K562 (cell line): ENCODE results near the gene PGBD1. TPM values are rescaled to one million over a fixed set of nuclear protein-coding genes. Genes with fewer than 3 reads are reported as not detected.

Experiments
- ASH1L ChIP-seq: fragments of 450-650 bp; IDR thresholded peaks from 2 replicates; pipeline ENCODE4 v1.6.1; 2018; ENCODE audit warnings: borderline replicate concordance, mild to moderate bottlenecking, low read depth; ENCODE audit not compliant: partially characterized antibody
- ATF7 ChIP-seq: fragments of 450-650 bp; IDR thresholded peaks from 2 replicates; pipeline ENCODE4 v1.7.1; 2014; ENCODE audit warnings: mild to moderate bottlenecking, moderate library complexity
- CBX2 ChIP-seq: fragments of 200-600 bp; sonication (generic); IDR thresholded peaks from one replicate; pipeline ENCODE4 v1.6.1; 2012; ENCODE audit warnings: mild to moderate bottlenecking, low read length, inconsistent platforms; ENCODE audit not compliant: insufficient read depth, poor library complexity, severe bottlenecking
- HDAC6 ChIP-seq: IDR thresholded peaks from 2 replicates; pipeline ENCODE4 v1.6.1; 2012; ENCODE audit warnings: low read depth, mild to moderate bottlenecking, control low read depth, inconsistent platforms, low read length, moderate library complexity
- MEF2D ChIP-seq: conservative IDR thresholded peaks from 2 replicates; pipeline ENCODE4 v1.6.1; 2016; ENCODE audit warnings: low read depth, missing genetic modification characterization, missing compliant biosample characterization
- NFE2L1 ChIP-seq: fragments of 450-650 bp; IDR thresholded peaks from 2 replicates; pipeline ENCODE4 v1.6.1; 2016; ENCODE audit warnings: missing genetic modification characterization, low read depth, mild to moderate bottlenecking, missing compliant biosample characterization, moderate library complexity, borderline replicate concordance
- NFYB ChIP-seq: IDR thresholded peaks from 2 replicates; pipeline ENCODE4 v1.6.1; 2011; ENCODE audit warnings: mild to moderate bottlenecking, moderate library complexity; ENCODE audit not compliant: insufficient read length; ENCODE audit errors: extremely low read depth
- POU5F1 ChIP-seq: fragments of 150-350 bp; IDR thresholded peaks from 2 replicates; pipeline ENCODE4 v1.6.1; 2014; ENCODE audit warnings: borderline replicate concordance, low read length, low read depth, mild to moderate bottlenecking; ENCODE audit not compliant: partially characterized antibody
- PYGO2 ChIP-seq: fragments of 450-650 bp; IDR thresholded peaks from 2 replicates; pipeline ENCODE4 v1.6.1; 2016; ENCODE audit warnings: mild to moderate bottlenecking, missing genetic modification characterization, moderate library complexity, missing compliant biosample characterization
- RBM25 ChIP-seq: fragments of 200-400 bp; formaldehyde crosslinking; IDR thresholded peaks from 2 replicates; pipeline ENCODE4 v1.6.1; 2018; ENCODE audit warnings: low read length, low read depth, moderate library complexity; ENCODE audit not compliant: severe bottlenecking
- RFX7 ChIP-seq: fragments of 250-450 bp; sonication (Bioruptor Pico); IDR thresholded peaks from 2 replicates; pipeline ENCODE4 v1.5.1; 2021; ENCODE audit warnings: mild to moderate bottlenecking
- SMAD1 ChIP-seq: fragments of 150-350 bp; IDR thresholded peaks from 2 replicates; pipeline ENCODE4 v1.6.1; 2014; ENCODE audit warnings: low read length, low read depth; ENCODE audit not compliant: partially characterized antibody
- TFE3 ChIP-seq: fragments of 450-650 bp; formaldehyde crosslinking; IDR thresholded peaks from 2 replicates; pipeline ENCODE4 v1.4.0; 2020; ENCODE audit warnings: mild to moderate bottlenecking, mixed read lengths
- TGIF2 ChIP-seq: sonication (generic); formaldehyde crosslinking; IDR thresholded peaks from 2 replicates; pipeline ENCODE4 v1.8.1; 2022; ENCODE audit warnings: mild to moderate bottlenecking, missing genetic modification reagents, moderate library complexity
- ZFP36 ChIP-seq: fragments of 150-350 bp; IDR thresholded peaks from 2 replicates; pipeline ENCODE4 v1.6.1; 2018; ENCODE audit warnings: low read length, low read depth; ENCODE audit not compliant: partially characterized antibody
- polyA plus RNA-seq, 8 experiments: library from polyadenylated mRNA; depleted of rRNA in 4 of 8; stranded (reverse) in 5 of 8; unstranded in 3 of 8; fragments of >200 nt; fragmentation: Nextera tagmentation in 2 of 8; fragmentation: Illumina TruSeq in 1 of 8; extraction: Ambion mirVana in 2 of 8; extraction: Trizol in 1 of 8; gene quantifications; 2 replicates each; pipeline versions ENCODE4 v1.2.1 to v1.2.3, GENCODE V29; 2011 to 2014; ENCODE audit warnings: inconsistent platforms in 1 of 8, missing spikeins in 1 of 8
- total RNA-seq, 7 experiments: library from RNA; depleted of rRNA in 6 of 7; stranded (reverse); fragments of >200 nt in 6 of 7; fragmentation: Illumina TruSeq in 2 of 7; extraction: Trizol in 2 of 7; gene quantifications; 2 replicates each; pipeline versions ENCODE4 v1.2.1 to v1.2.3, GENCODE V29; 2011 to 2021; ENCODE audit warnings: low replicate concordance in 1 of 7
- TF ChIP-seq, protein P1 (sequence below): fragments of 250-450 bp; sonication (Bioruptor Pico); IDR thresholded peaks from 2 replicates; pipeline ENCODE4 v1.6.1; 2021; ENCODE audit warnings: mild to moderate bottlenecking
- TF ChIP-seq, protein P2 (sequence below), 2 experiments: fragments of 450-650 bp; IDR thresholded peaks; 2 replicates each; pipeline ENCODE4 v1.6.1; 2018; ENCODE audit warnings: mild to moderate bottlenecking in 2 of 2, low read depth in 1 of 2; ENCODE audit not compliant: partially characterized antibody in 2 of 2
- TF ChIP-seq, protein P3 (sequence below): fragments of 200-400 bp; formaldehyde crosslinking; IDR thresholded peaks from 2 replicates; pipeline ENCODE4 v1.6.1; 2017; ENCODE audit warnings: mild to moderate bottlenecking, low read depth, low read length, moderate library complexity

PGBD1 gene
- total and polyA plus RNA-seq, 9 of the 15 experiments (the other 6 are each of a cell fraction or from before 2014, with no cell fraction given), result 3.3 to 9.0 (median 7.3) TPM

GRCh38 chr6:28281288-28282064 lies at the start of gene PGBD1 (continued):
- TF ChIP-seq HDAC6 (no peak), NFE2L1 (tag) (no peak), ASH1L (no peak), MEF2D (tag) (no peak), NFYB (no peak), PYGO2 (no peak), POU5F1 (no peak), CBX2 (no peak), ZFP36 (no peak), RFX7 (CRISPR knock-in tag) (no peak), ATF7 (peak; percentile 65), TGIF2 (CRISPR knock-in tag) (no peak), RBM25 (no peak), TFE3 (CRISPR knock-in tag) (no peak), SMAD1 (no peak)
- TF ChIP-seq, protein P1, sequence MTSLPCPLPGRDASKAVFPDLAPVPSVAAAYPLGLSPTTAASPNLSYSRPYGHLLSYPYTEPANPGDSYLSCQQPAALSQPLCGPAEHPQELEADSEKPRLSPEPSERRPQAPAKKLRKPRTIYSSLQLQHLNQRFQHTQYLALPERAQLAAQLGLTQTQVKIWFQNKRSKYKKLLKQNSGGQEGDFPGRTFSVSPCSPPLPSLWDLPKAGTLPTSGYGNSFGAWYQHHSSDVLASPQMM, result no peak
- TF ChIP-seq, protein P2, sequence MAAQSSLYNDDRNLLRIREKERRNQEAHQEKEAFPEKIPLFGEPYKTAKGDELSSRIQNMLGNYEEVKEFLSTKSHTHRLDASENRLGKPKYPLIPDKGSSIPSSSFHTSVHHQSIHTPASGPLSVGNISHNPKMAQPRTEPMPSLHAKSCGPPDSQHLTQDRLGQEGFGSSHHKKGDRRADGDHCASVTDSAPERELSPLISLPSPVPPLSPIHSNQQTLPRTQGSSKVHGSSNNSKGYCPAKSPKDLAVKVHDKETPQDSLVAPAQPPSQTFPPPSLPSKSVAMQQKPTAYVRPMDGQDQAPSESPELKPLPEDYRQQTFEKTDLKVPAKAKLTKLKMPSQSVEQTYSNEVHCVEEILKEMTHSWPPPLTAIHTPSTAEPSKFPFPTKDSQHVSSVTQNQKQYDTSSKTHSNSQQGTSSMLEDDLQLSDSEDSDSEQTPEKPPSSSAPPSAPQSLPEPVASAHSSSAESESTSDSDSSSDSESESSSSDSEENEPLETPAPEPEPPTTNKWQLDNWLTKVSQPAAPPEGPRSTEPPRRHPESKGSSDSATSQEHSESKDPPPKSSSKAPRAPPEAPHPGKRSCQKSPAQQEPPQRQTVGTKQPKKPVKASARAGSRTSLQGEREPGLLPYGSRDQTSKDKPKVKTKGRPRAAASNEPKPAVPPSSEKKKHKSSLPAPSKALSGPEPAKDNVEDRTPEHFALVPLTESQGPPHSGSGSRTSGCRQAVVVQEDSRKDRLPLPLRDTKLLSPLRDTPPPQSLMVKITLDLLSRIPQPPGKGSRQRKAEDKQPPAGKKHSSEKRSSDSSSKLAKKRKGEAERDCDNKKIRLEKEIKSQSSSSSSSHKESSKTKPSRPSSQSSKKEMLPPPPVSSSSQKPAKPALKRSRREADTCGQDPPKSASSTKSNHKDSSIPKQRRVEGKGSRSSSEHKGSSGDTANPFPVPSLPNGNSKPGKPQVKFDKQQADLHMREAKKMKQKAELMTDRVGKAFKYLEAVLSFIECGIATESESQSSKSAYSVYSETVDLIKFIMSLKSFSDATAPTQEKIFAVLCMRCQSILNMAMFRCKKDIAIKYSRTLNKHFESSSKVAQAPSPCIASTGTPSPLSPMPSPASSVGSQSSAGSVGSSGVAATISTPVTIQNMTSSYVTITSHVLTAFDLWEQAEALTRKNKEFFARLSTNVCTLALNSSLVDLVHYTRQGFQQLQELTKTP (IDR thresholded peaks at IDR 0.05; ENCODE audit: low read depth in 1 of 2, partially characterized antibody in 2 of 2), result peak in 1 of 2 experiments; percentile 55
- TF ChIP-seq, protein P3, sequence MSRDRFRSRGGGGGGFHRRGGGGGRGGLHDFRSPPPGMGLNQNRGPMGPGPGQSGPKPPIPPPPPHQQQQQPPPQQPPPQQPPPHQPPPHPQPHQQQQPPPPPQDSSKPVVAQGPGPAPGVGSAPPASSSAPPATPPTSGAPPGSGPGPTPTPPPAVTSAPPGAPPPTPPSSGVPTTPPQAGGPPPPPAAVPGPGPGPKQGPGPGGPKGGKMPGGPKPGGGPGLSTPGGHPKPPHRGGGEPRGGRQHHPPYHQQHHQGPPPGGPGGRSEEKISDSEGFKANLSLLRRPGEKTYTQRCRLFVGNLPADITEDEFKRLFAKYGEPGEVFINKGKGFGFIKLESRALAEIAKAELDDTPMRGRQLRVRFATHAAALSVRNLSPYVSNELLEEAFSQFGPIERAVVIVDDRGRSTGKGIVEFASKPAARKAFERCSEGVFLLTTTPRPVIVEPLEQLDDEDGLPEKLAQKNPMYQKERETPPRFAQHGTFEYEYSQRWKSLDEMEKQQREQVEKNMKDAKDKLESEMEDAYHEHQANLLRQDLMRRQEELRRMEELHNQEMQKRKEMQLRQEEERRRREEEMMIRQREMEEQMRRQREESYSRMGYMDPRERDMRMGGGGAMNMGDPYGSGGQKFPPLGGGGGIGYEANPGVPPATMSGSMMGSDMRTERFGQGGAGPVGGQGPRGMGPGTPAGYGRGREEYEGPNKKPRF, result no peak
